ENCODE results near the gene CPT1A.

The CPT1A gene

GRCh38 chr11:68759991-68760390 lies 81.7 kb downstream of the CPT1A start:
- DNase-seq (ENCODE audit: low read depth, low spot score): no peak

GRCh38 chr11:68757711-68758110 lies 84.0 kb downstream of the CPT1A start:
- no peak for DNase-seq (ENCODE audit: low read depth, low spot score)

GRCh38 chr11:68756171-68756766 lies 85.4 kb downstream of the CPT1A start:
- DNase-seq (ENCODE audit: low read depth, low spot score): no peak

- DNase-seq (ENCODE audit: low read depth, low spot score): no peak
These were observed 88.4 kb downstream of the CPT1A start for GRCh38 chr11:68753300-68753699.

GRCh38 chr11:68751331-68751856 lies 90.3 kb downstream of the CPT1A start, which contains the start of gene TESMIN:
Gene TESMIN, minus strand, starts transcription at chr11:68751520. Its CDS starts 860 bp downstream, at chr11:68750660.
- DNase-seq (ENCODE audit: low read depth, low spot score): peak; percentile 79

- no peak for DNase-seq (ENCODE audit: low read depth, low spot score)
These were observed 90.8 kb downstream of the CPT1A start for GRCh38 chr11:68751004-68751325.

GRCh38 chr11:68750195-68751003 lies 91.3 kb downstream of the CPT1A start:
- no peak for DNase-seq (ENCODE audit: low read depth, low spot score)

GRCh38 chr11:68749229-68750123 lies 92.2 kb downstream of the CPT1A start:
- DNase-seq (ENCODE audit: low read depth, low spot score): no peak

- no peak for DNase-seq (ENCODE audit: low read depth, low spot score)
These were observed 93.7 kb downstream of the CPT1A start for GRCh38 chr11:68748061-68748460.

- DNase-seq (ENCODE audit: low read depth, low spot score): no peak
These were observed 98.2 kb downstream of the CPT1A start for GRCh38 chr11:68743539-68743938.

- no peak for DNase-seq (ENCODE audit: low read depth, low spot score)
These were observed 100.3 kb downstream of the CPT1A start for GRCh38 chr11:68741463-68741862.

- no peak for DNase-seq (ENCODE audit: low read depth, low spot score)
These were observed 106.1 kb downstream of the CPT1A start for GRCh38 chr11:68735646-68736045.

- no peak for DNase-seq (ENCODE audit: low read depth, low spot score)
These were observed 106.6 kb downstream of the CPT1A start for GRCh38 chr11:68735125-68735524.

GRCh38 chr11:68734111-68734510 lies 107.6 kb downstream of the CPT1A start:
- DNase-seq (ENCODE audit: low read depth, low spot score): no peak

- DNase-seq (ENCODE audit: low read depth, low spot score): no peak
These were observed 113.9 kb downstream of the CPT1A start for GRCh38 chr11:68727783-68728182.

- DNase-seq (ENCODE audit: low read depth, low spot score): no peak
These were observed 117.4 kb downstream of the CPT1A start for GRCh38 chr11:68724293-68724692.

- DNase-seq (ENCODE audit: low read depth, low spot score): no peak
These were observed 119.6 kb downstream of the CPT1A start for GRCh38 chr11:68722143-68722542.

- no peak for DNase-seq (ENCODE audit: low read depth, low spot score)
These were observed 120.6 kb downstream of the CPT1A start for GRCh38 chr11:68721075-68721474.

- no peak for DNase-seq (ENCODE audit: low read depth, low spot score)
These were observed 126.1 kb downstream of the CPT1A start for GRCh38 chr11:68715456-68716122.

GRCh38 chr11:68714060-68714856 lies 127.5 kb downstream of the CPT1A start:
- no peak for DNase-seq (ENCODE audit: low read depth, low spot score)

GRCh38 chr11:68711114-68711513 lies 130.6 kb downstream of the CPT1A start:
- DNase-seq (ENCODE audit: low read depth, low spot score): no peak
